Suprapubic skin (tissue), 4 donors: ENCODE data around the gene FAF2. TPM values are rescaled to one million over a fixed set of nuclear protein-coding genes. Genes with fewer than 3 reads are reported as not detected.

Experiments used
- DNase-seq, 2 donors: peaks; one replicate each; pipeline ENCODE4 v3.0.0-alpha.2; 2019; ENCODE audit warnings: low spot score in 2 of 2
- H3K27ac ChIP-seq: fragments of 200-600 bp; sonication (generic); one replicate; pipeline ENCODE4 v1.5.1; 2019
- H3K27me3 ChIP-seq: fragments of 200-600 bp; sonication (generic); one replicate; pipeline ENCODE4 v1.5.1; 2019
- H3K36me3 ChIP-seq: fragments of 200-600 bp; sonication (generic); one replicate; pipeline ENCODE4 v1.5.1; 2019
- H3K4me1 ChIP-seq: fragments of 200-600 bp; sonication (generic); one replicate; pipeline ENCODE4 v1.5.1; 2019
- H3K4me3 ChIP-seq: fragments of 200-600 bp; sonication (generic); one replicate; pipeline ENCODE4 v1.5.1; 2019; ENCODE audit warnings: mild to moderate bottlenecking
- H3K9me3 ChIP-seq: fragments of 200-600 bp; sonication (generic); one replicate; pipeline ENCODE4 v1.5.1; 2019
- CTCF ChIP-seq, 2 donors: fragments of 200-600 bp in 1 of 2; fragments of 450-650 bp in 1 of 2; sonication (generic) in 1 of 2; IDR thresholded peaks; one replicate each; pipeline ENCODE4 v1.5.1; 2016 to 2019; ENCODE audit warnings: antibody characterized with exemption in 2 of 2, mild to moderate bottlenecking in 1 of 2, moderate library complexity in 1 of 2
- EP300 ChIP-seq: sonication (generic); formaldehyde crosslinking; IDR thresholded peaks from one replicate; pipeline ENCODE4 v1.6.1; 2017; ENCODE audit warnings: antibody characterized with exemption
- POLR2A ChIP-seq, 2 donors: fragments of 450-650 bp; IDR thresholded peaks; one replicate each; pipeline ENCODE4 v1.6.1; 2017; ENCODE audit warnings: antibody characterized with exemption in 2 of 2, mild to moderate bottlenecking in 2 of 2, moderate library complexity in 2 of 2
- POLR2AphosphoS5 ChIP-seq, 3 donors: sonication (generic); formaldehyde crosslinking; IDR thresholded peaks; one replicate each; pipeline ENCODE4 v1.6.1; 2017; ENCODE audit warnings: antibody characterized with exemption in 3 of 3
- WGBS: methylation state at CpG from one replicate; pipeline ENCODE4 v1.1.5; 2018; 5-methylcytosine and 5-hydroxymethylcytosine counted together
- total RNA-seq, 4 donors: library from RNA; depleted of rRNA; stranded (reverse); fragments of >200 nt; gene quantifications; one replicate each; pipeline ENCODE4 v1.1.0, GENCODE V29; 2016

The FAF2 gene
- total RNA-seq, 4 donors from 2014 or later: 28.8 to 41.9 (median 37.1) TPM

GRCh38 chr5:176471098-176471497 lies 22.9 kb downstream of the FAF2 start:
- H3K9me3 ChIP-seq: no peaks in the 10 kb centered on the region
- 94% methylated on average over 2 of the region's 2 CpGs for WGBS
- peaks cover 8% of the 10 kb centered on the region for H3K36me3 ChIP-seq
- H3K4me3 ChIP-seq: no peak overlapping the region
- no peaks in the 10 kb centered on the region for H3K27me3 ChIP-seq
- H3K27ac ChIP-seq: no peak overlapping the region
- no peak for TF ChIP-seq EP300
- TF ChIP-seq CTCF (IDR thresholded peaks at IDR 0.05): no peak
- TF ChIP-seq POLR2AphosphoS5 (IDR thresholded peaks at IDR 0.05): no peak
- no peak for TF ChIP-seq POLR2A (IDR thresholded peaks at IDR 0.05)
- DNase-seq: no peak
- peaks cover 14% of the 10 kb centered on the region for H3K4me1 ChIP-seq

GRCh38 chr5:176473335-176474006 lies 25.3 kb downstream of the FAF2 start:
- peaks cover 9% of the 10 kb centered on the region for H3K36me3 ChIP-seq
- no peaks in the 10 kb centered on the region for H3K9me3 ChIP-seq
- H3K4me3 ChIP-seq: no peak overlapping the region
- peaks cover 2% of the 10 kb centered on the region for H3K4me1 ChIP-seq
- no peak overlapping the region for H3K27ac ChIP-seq
- H3K27me3 ChIP-seq: no peaks in the 10 kb centered on the region
- TF ChIP-seq CTCF (IDR thresholded peaks at IDR 0.05) (no peak), POLR2A (IDR thresholded peaks at IDR 0.05) (no peak), EP300 (no peak), POLR2AphosphoS5 (IDR thresholded peaks at IDR 0.05) (no peak)
- DNase-seq: no peak
- 91% methylated on average over 7 of the region's 7 CpGs for WGBS

DNA sequence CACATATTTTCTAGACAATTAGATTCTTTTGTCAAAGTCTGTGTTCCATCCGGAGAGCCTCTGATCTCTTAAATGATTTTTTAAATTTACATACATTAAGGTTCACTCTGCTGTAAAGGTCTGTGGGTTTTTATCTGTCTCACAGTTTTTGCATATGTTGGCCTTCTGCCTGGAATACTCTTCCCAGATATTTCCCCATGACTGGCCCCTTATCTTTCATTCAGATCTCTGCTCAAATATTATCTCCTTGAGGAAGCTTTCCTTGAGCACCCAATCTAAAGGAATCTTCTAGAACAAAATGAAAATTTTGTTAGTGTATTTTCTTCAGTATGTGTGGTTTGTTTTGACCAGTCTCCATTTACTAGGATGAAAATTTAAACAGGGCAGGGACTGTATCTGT lies 26.3 kb downstream of the FAF2 start:
- H3K9me3 ChIP-seq: no peaks in the 10 kb centered on the region
- H3K27ac ChIP-seq: no peak overlapping the region
- 68% methylated on average over 1 of the region's 1 CpG for WGBS
- H3K36me3 ChIP-seq: peaks cover 11% of the 10 kb centered on the region
- no peak for DNase-seq
- H3K4me3 ChIP-seq: no peak overlapping the region
- TF ChIP-seq CTCF (IDR thresholded peaks at IDR 0.05): no peak
- TF ChIP-seq POLR2AphosphoS5 (IDR thresholded peaks at IDR 0.05): no peak
- TF ChIP-seq POLR2A (IDR thresholded peaks at IDR 0.05): no peak
- no peak for TF ChIP-seq EP300
- peaks cover 2% of the 10 kb centered on the region for H3K4me1 ChIP-seq
- no peaks in the 10 kb centered on the region for H3K27me3 ChIP-seq

- TF ChIP-seq POLR2A (IDR thresholded peaks at IDR 0.05) (no peak), CTCF (IDR thresholded peaks at IDR 0.05) (no peak), POLR2AphosphoS5 (IDR thresholded peaks at IDR 0.05) (no peak), EP300 (no peak)
- no peaks in the 10 kb centered on the region for H3K9me3 ChIP-seq
- WGBS: 83% methylated on average over 4 of the region's 4 CpGs
- H3K27ac ChIP-seq: no peak overlapping the region
- no peaks in the 10 kb centered on the region for H3K4me1 ChIP-seq
- H3K27me3 ChIP-seq: no peaks in the 10 kb centered on the region
- H3K4me3 ChIP-seq: no peak overlapping the region
- DNase-seq: no peak
- peaks cover 43% of the 10 kb centered on the region for H3K36me3 ChIP-seq
These were observed 33.5 kb downstream of the FAF2 start for GRCh38 chr5:176481711-176482110.

DNA sequence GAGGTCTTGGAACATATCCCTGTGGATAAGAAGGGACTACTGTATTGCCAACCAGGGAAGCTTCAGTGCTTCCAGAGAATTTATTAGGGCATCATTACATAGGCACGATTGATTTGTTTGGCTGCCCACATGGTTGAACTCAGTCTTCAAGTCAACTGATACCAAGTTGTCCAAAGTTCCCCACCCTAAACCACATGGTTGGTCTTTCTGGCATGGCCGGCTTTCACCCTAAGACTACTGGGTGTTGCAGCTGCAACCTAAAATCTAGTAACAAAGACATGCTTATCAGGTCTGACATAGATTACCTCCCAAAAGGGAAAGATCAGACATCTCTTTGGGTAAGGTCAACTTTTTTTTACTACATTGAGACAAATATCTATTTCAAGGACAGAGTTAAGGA lies 37.0 kb downstream of the FAF2 start:
- Histone ChIP-seq H3K27me3 (no peaks in the 10 kb centered on the region), H3K4me3 (no peak overlapping the region), H3K27ac (no peak overlapping the region), H3K4me1 (no peaks in the 10 kb centered on the region), H3K36me3 (peaks cover 58% of the 10 kb centered on the region), H3K9me3 (no peaks in the 10 kb centered on the region)
- WGBS: 63% methylated on average over 2 of the region's 2 CpGs
- TF ChIP-seq CTCF (IDR thresholded peaks at IDR 0.05) (no peak), POLR2A (IDR thresholded peaks at IDR 0.05) (no peak), EP300 (no peak)
- DNase-seq: no peak
